ENCODE results near the gene COL11A2.

Gene COL11A2

GRCh38 chr6:33118525-33119123 lies 73.6 kb downstream of the COL11A2 start:
- H3K4me3 Mint-ChIP-seq, result no peak overlapping the region
- H3K9me3 Mint-ChIP-seq, result peaks cover 5% of the 10 kb centered on the region
- no peak overlapping the region for H3K27ac Mint-ChIP-seq
- peaks cover 46% of the 10 kb centered on the region for H3K27me3 Mint-ChIP-seq
- no peak for DNase-seq
- peaks cover 15% of the 10 kb centered on the region for H3K4me1 Mint-ChIP-seq (ENCODE audit: low read depth)
- no peaks in the 10 kb centered on the region for H3K36me3 Mint-ChIP-seq (ENCODE audit: low read depth)

DNA sequence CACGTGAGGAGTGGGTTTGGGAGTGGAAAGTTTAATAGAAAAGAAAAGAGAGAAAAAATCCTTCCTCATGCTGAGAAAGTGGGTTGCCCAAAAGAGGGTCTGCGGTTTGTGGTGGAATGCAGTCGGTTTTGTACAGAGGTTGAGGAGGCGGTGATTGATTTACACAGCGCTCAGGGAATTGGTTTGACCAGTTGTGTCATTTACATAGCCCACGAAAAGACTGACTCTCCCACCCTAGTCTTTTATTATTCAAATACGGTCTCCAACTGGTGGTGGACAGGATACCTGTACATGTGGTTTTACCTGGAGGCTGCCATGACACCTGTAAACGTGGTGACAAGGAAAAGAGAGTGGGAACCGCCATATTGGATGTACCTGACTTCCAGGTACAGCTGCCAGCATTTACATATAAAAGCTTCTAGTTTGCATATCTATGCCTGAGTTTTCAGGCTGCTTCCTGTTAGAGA lies 74.4 kb downstream of the COL11A2 start:
- peaks cover 54% of the 10 kb centered on the region for H3K27me3 Mint-ChIP-seq
- H3K27ac Mint-ChIP-seq, result no peak overlapping the region

DNA sequence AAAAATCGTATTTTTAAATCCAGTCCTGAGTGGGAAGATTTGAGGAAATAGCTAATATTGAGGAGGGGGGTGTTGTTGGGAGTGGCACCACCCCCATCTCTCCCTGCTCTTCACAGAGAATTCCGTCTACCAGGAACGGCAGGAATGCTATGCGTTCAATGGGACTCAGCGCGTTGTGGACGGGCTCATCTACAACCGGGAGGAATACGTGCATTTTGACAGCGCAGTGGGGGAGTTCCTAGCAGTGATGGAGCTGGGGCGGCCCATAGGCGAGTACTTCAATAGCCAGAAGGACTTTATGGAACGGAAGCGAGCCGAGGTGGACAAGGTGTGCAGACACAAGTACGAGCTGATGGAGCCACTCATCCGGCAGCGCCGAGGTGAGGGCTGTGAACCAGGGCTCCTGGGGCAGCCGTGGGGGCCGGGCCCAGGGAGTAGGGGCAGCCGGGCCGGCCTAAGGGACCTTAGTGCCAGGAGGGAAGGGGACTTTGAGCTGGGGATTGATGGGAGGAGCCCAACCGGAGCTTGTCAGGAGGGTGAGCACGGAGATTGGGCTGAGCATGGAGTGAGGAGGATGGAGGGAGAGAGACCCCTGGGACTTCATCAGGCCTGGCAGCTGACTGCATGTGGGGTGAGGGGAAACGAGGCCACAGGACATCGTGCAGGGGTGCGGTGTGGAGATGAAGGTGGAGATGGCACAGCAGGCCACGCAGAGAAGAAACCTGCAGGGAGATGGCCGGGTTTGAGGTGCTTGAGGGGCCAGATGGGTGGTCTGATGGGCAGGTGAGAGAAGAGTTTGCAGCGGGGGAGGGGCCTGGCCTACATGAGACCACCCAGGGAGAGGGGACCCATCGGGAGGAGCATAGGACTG lies 75.2 kb downstream of the COL11A2 start:
- DNase-seq, result no peak
- H3K36me3 Mint-ChIP-seq (ENCODE audit: low read depth), result no peaks in the 10 kb centered on the region
- no peak overlapping the region for H3K4me3 Mint-ChIP-seq
- H3K27ac Mint-ChIP-seq, result no peak overlapping the region
- peaks cover 62% of the 10 kb centered on the region for H3K27me3 Mint-ChIP-seq
- H3K9me3 Mint-ChIP-seq, result no peaks in the 10 kb centered on the region
- peaks cover 15% of the 10 kb centered on the region for H3K4me1 Mint-ChIP-seq (ENCODE audit: low read depth)

More for the DNA sequence above, 74.4 kb downstream of the COL11A2 start:
- Mint-ChIP-seq H3K36me3 (ENCODE audit: low read depth) (no peaks in the 10 kb centered on the region), H3K9me3 (no peaks in the 10 kb centered on the region), H3K4me3 (no peak overlapping the region), H3K4me1 (ENCODE audit: low read depth) (peaks cover 15% of the 10 kb centered on the region)
- DNase-seq, result no peak

DNA sequence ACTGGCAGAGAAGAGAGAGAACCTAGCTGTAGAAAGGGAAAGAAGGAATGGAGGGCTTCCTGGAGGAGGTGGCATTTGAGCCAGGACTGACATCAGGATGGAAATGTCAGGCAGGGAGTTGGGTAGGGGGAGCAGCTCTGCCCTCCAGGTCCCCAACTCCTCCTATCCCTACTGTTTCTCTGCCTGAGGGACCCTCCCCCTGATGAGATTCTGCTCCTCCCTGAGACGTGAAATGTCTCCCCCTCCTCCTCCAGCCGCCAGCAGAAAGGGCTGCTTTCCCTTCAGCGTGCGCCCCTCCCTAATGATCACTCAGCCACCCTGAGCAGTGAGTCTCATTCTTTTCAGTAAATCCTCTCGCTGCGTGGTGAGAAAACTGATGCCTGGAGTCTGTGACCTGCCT lies 75.8 kb downstream of the COL11A2 start:
- no peak overlapping the region for H3K4me3 Mint-ChIP-seq
- H3K36me3 Mint-ChIP-seq (ENCODE audit: low read depth), result no peaks in the 10 kb centered on the region
- peaks cover 67% of the 10 kb centered on the region for H3K27me3 Mint-ChIP-seq
- peaks cover 15% of the 10 kb centered on the region for H3K4me1 Mint-ChIP-seq (ENCODE audit: low read depth)
- no peak for DNase-seq
- H3K27ac Mint-ChIP-seq, result no peak overlapping the region
- H3K9me3 Mint-ChIP-seq, result no peaks in the 10 kb centered on the region

- peaks cover 15% of the 10 kb centered on the region for H3K4me1 Mint-ChIP-seq (ENCODE audit: low read depth)
- DNase-seq, result no peak
- H3K9me3 Mint-ChIP-seq, result no peaks in the 10 kb centered on the region
- H3K27me3 Mint-ChIP-seq, result peaks cover 81% of the 10 kb centered on the region
- H3K27ac Mint-ChIP-seq, result no peak overlapping the region
- H3K36me3 Mint-ChIP-seq (ENCODE audit: low read depth), result no peaks in the 10 kb centered on the region
- H3K4me3 Mint-ChIP-seq, result no peak overlapping the region
Measured at GRCh38 chr6:33114406-33114805, 77.9 kb downstream of the COL11A2 start.

- Mint-ChIP-seq H3K4me1 (ENCODE audit: low read depth) (peaks cover 15% of the 10 kb centered on the region), H3K36me3 (ENCODE audit: low read depth) (no peaks in the 10 kb centered on the region), H3K27me3 (peaks cover 82% of the 10 kb centered on the region), H3K4me3 (no peak overlapping the region), H3K9me3 (no peaks in the 10 kb centered on the region), H3K27ac (no peak overlapping the region)
- DNase-seq, result no peak
Measured at GRCh38 chr6:33113755-33114154, 78.5 kb downstream of the COL11A2 start.
